ENCODE results near the gene MCRS1.
"Not testable (repeated sequence)": the region's sequence is repeated elsewhere in the genome, so short reads cannot be mapped to it uniquely, and the experiment has no call there.

Gene MCRS1

GRCh38 chr12:49567611-49568441, at the start of gene MCRS1:
TSS of gene MCRS1 (minus strand) at chr12:49568142. CDS start at chr12:49566731, 1,411 bp downstream.
- peak; percentile 75 to 81 for DNase-seq (ENCODE audit: low read depth in 2 of 2)

GRCh38 chr12:49616533-49617219, 48.7 kb upstream of the MCRS1 start:
- DNase-seq (ENCODE audit: low read depth in 2 of 2), result no peak

- no peak for DNase-seq (ENCODE audit: low read depth in 2 of 2)
Measured at GRCh38 chr12:49615725-49616124, 47.8 kb upstream of the MCRS1 start.

DNA sequence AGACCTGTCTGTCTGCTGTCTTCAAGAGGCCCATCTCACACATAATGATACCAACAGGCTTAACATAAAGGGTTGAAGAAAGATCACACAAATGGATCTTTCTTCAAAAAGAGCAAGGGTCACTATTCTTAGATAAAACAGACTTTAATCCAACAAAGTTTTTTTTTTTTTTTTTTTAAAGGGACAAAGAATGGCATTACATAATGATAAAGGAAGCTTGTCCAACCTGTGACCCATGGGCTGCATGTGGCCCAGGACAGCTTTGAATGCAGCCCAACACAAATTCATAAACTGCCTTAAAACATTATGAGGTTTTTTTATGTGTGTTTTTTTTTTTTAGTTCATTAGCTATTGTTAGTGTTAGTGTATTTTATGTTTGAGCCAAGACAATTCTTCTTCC, 44.3 kb upstream of the MCRS1 start:
- DNase-seq (ENCODE audit: low read depth in 2 of 2), result no peak

DNA sequence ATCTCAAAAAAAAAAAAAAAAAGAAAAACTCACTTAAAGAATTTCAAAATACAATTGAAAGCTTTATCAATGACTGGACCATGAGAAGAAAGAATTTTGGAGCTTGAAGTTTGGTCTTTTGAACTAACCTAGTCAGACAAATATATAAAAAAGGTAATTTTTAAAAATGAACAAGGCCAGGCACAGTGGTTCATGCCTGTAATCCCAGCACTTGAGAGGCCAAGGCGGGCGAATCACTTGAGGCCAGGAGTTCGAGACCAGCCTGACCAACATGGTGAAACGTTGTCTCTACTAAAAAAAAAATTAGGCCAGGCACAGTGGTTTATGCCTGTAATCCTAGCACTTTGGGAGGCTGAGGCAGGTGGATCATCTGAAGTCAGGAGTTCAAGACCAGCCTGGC, 42.8 kb upstream of the MCRS1 start:
- not testable (repeated sequence) for DNase-seq (ENCODE audit: low read depth in 2 of 2)

- no peak for DNase-seq (ENCODE audit: low read depth in 2 of 2)
Measured at GRCh38 chr12:49609875-49610154, 41.9 kb upstream of the MCRS1 start.

- DNase-seq (ENCODE audit: low read depth in 2 of 2), result no peak
Measured at GRCh38 chr12:49609059-49609874, 41.3 kb upstream of the MCRS1 start.

GRCh38 chr12:49605539-49605938, 37.6 kb upstream of the MCRS1 start, which contains the start of gene FAM186B:
TSS of gene FAM186B (minus strand) at chr12:49605639. CDS start at chr12:49605477, 162 bp downstream.
- not testable (repeated sequence) for DNase-seq (ENCODE audit: low read depth in 2 of 2)

DNA sequence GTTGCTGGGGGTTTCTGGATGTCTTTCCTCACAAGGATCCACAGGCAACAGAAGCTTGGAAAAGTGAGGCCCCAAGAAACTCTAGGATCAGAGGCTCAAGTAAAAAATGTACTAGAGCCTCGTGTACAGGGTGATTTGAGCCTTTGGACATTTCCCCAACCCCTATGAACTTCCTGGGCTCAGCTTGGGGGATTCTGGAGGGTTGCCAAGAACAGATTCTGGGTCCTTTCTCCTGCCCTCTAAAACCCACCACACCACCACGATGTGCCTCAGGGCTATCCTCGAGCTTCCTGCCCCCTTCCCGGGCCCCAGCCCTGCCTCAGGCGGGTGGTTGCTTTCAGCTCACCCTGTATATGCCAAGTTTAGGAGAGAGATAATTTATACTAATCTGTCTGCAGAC, 36.9 kb upstream of the MCRS1 start:
- no peak for DNase-seq (ENCODE audit: low read depth in 2 of 2)

DNA sequence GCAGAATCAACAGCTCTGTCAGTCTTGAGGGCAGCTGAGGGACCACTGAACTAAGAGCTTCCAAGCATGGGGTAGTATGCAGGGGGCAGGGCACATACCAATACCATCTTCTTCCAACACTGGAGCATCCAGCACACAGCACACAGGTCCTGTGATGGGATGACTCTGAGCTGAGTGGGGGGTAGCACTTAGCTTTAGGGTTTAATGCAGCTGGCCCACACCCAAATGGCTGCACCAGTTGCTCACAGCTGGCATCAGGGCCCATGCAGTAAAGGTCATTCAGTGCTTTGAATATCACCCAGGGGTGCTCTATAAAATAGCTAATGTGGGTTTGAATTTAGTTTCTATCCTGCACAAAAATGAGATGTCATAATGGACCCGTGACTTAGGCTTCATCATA, 35.8 kb upstream of the MCRS1 start:
- DNase-seq (ENCODE audit: low read depth in 2 of 2), result no peak

GRCh38 chr12:49599961-49600360, 32.0 kb upstream of the MCRS1 start:
- DNase-seq (ENCODE audit: low read depth in 2 of 2), result no peak

DNA sequence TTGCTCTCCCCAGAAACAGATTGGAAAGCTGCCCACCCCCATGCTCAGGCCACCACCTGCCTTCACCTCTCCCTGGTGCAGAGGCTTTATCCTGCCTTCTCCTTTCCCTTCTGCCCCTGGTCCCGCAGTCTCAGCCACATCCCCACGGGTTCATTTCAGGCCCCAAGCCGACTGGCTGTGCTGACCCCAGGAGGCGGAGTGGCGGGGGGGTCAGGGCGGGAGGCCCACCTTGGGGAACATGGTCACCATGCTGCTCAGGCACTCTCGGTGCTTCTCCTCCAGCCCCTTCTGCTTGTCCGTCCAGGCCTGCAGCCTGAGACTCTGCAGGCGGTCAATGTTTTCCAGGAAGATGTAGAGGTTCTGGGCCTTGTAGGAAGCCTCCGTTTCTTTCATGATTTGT, 30.6 kb upstream of the MCRS1 start:
- DNase-seq (ENCODE audit: low read depth in 2 of 2), result no peak

GRCh38 chr12:49588721-49589516, 21.0 kb upstream of the MCRS1 start:
- no peak for DNase-seq (ENCODE audit: low read depth in 2 of 2)

DNA sequence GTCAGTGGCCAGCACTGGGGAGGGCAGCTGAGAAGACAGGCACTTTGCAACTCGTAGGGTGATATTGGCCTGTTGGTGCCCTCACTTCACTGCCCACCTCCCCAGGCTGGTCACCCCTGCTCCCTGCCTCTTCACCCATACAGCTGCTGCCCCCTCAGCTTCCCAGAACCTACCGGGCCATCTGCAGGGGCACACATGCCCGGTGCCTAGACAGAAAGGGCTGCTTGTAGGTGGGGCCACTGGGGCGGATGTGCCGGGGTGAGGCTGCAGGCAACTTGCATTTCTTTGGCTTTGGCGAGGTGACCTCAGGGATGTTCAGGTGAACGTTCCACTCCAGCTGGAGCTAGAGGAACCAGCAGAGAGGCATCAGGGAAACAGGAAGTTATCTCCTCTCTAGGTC, 20.3 kb upstream of the MCRS1 start:
- DNase-seq (ENCODE audit: low read depth in 2 of 2), result no peak

GRCh38 chr12:49587174-49587908, 19.4 kb upstream of the MCRS1 start:
- no peak for DNase-seq (ENCODE audit: low read depth in 2 of 2)

GRCh38 chr12:49585477-49586459, 17.8 kb upstream of the MCRS1 start:
- DNase-seq (ENCODE audit: low read depth in 2 of 2), result no peak

DNA sequence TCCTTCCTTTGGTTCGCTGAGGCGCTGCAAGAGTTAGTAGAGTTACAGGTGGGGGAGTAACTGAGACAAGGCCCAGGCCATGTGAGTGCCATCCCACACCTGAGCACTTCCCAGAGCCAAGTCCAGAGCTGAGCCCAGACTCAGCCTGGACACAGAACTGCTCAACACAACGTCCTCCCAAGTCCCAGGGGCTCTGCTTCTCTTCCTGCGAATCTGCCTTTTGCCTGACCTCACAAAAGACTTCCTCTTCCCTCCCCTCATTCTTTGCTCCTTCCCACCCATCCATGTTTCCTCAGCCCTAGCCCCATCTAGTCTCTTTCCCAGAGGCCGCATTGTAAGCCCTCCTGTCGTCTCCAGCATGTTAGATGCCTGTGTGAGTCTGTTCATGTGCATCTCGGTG, 16.6 kb upstream of the MCRS1 start:
- no peak for DNase-seq (ENCODE audit: low read depth in 2 of 2)

- DNase-seq (ENCODE audit: low read depth in 2 of 2), result no peak
Measured at GRCh38 chr12:49583366-49584094, 15.6 kb upstream of the MCRS1 start.

DNA sequence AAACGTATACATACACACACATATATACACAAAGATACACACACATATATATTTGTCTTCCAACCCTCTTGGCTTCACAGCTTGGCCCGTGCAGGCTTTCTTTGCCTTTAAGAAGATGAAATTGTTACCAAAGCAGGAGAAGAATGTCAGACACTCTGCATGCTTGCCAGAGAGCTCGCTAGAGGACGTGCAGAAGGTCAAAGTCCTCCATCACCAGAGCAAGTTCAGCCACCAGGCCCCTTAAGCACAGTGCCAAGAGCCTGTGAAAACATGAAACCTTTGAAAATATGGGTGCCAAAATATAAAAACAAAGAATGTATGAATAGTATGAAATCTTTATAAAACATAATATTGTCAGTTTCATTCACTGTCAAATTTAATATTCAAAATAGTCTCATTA, 14.9 kb upstream of the MCRS1 start:
- no peak for DNase-seq (ENCODE audit: low read depth in 2 of 2)
